Body of pancreas (tissue), 4 donors: ENCODE data around the gene ZKSCAN7.
"Not testable (repeated sequence)": the region's sequence is repeated elsewhere in the genome, so short reads cannot be mapped to it uniquely, and the experiment has no call there.

Experiments
- POLR2A ChIP-seq, 3 donors: fragments of 450-650 bp; IDR thresholded peaks; one replicate each; pipeline ENCODE4 v1.6.1; 2016; ENCODE audit warnings: antibody characterized with exemption in 3 of 3, mild to moderate bottlenecking in 2 of 3
- TF ChIP-seq, protein P1 (sequence below), 7 experiments: fragments of 450-650 bp in 4 of 7; fragments of 200-600 bp in 3 of 7; sonication (generic) in 3 of 7; IDR thresholded peaks; one replicate each; pipeline ENCODE4 v1.5.1; 2016 to 2019; ENCODE audit warnings: antibody characterized with exemption in 7 of 7

- TF ChIP-seq, protein P1, sequence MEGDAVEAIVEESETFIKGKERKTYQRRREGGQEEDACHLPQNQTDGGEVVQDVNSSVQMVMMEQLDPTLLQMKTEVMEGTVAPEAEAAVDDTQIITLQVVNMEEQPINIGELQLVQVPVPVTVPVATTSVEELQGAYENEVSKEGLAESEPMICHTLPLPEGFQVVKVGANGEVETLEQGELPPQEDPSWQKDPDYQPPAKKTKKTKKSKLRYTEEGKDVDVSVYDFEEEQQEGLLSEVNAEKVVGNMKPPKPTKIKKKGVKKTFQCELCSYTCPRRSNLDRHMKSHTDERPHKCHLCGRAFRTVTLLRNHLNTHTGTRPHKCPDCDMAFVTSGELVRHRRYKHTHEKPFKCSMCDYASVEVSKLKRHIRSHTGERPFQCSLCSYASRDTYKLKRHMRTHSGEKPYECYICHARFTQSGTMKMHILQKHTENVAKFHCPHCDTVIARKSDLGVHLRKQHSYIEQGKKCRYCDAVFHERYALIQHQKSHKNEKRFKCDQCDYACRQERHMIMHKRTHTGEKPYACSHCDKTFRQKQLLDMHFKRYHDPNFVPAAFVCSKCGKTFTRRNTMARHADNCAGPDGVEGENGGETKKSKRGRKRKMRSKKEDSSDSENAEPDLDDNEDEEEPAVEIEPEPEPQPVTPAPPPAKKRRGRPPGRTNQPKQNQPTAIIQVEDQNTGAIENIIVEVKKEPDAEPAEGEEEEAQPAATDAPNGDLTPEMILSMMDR (IDR thresholded peaks at IDR 0.05), result not testable (repeated sequence)
- TF ChIP-seq POLR2A (IDR thresholded peaks at IDR 0.05), result not testable (repeated sequence)
These were observed 23.3 kb downstream of the ZKSCAN7 start for GRCh38 chr3:44578316-44578715.
